Neuronal stem cell (in vitro differentiated cells): Measurements from ENCODE around the gene SLC35E4.

ENCODE experiments used
- DNase-seq: peaks from one replicate; pipeline ENCODE4 v3.0.0-alpha.2; 2013; ENCODE audit warnings: low spot score
- H2AFZ ChIP-seq: one replicate; pipeline ENCODE4 v1.6.1; 2013; ENCODE audit warnings: mild to moderate bottlenecking, low read length, inconsistent platforms
- H2AK5ac ChIP-seq: 2 replicates; pipeline ENCODE4 v1.6.1; 2013; ENCODE audit warnings: low read depth, mild to moderate bottlenecking, inconsistent platforms, low read length, moderate library complexity, mixed read lengths
- H2BK120ac ChIP-seq: 2 replicates; pipeline ENCODE4 v1.6.1; 2013; ENCODE audit warnings: low read depth, mild to moderate bottlenecking, inconsistent platforms, low read length, moderate library complexity, mixed read lengths
- H2BK12ac ChIP-seq: one replicate; pipeline ENCODE4 v1.6.1; 2013; ENCODE audit warnings: low read length, inconsistent platforms
- H2BK15ac ChIP-seq: 2 replicates; pipeline ENCODE4 v1.6.1; 2013; ENCODE audit warnings: mild to moderate bottlenecking, low read length, inconsistent platforms, mixed read lengths
- H2BK5ac ChIP-seq: one replicate; pipeline ENCODE4 v1.6.1; 2013; ENCODE audit warnings: inconsistent platforms, mild to moderate bottlenecking, low read length, moderate library complexity
- H3K14ac ChIP-seq: one replicate; pipeline ENCODE4 v1.6.1; 2013; ENCODE audit warnings: low read length, inconsistent platforms
- H3K18ac ChIP-seq: 2 replicates; pipeline ENCODE4 v1.6.1; 2013; ENCODE audit warnings: low read length, inconsistent platforms
- H3K23ac ChIP-seq: 2 replicates; pipeline ENCODE4 v1.6.1; 2013; ENCODE audit warnings: low read depth, mild to moderate bottlenecking, mixed read lengths, low read length, inconsistent platforms; ENCODE audit not compliant: poor library complexity
- H3K27ac ChIP-seq: replicated peaks from 3 replicates; pipeline ENCODE4 v1.5.1; 2013; ENCODE audit warnings: low read length, inconsistent platforms
- H3K27me3 ChIP-seq, 3 experiments: 2 replicates each; pipeline ENCODE4 v1.6.1; 2013; ENCODE audit warnings: low read length in 3 of 3, mild to moderate bottlenecking in 2 of 3, inconsistent platforms in 1 of 3, low read depth in 1 of 3, mixed read lengths in 1 of 3, moderate library complexity in 1 of 3; ENCODE audit not compliant: control insufficient read depth in 3 of 3, insufficient read depth in 3 of 3
- H3K36me3 ChIP-seq, 2 donors: replicated peaks in 1 of 2; 2 replicates each; pipeline ENCODE4 v1.6.1; 2013; ENCODE audit warnings: low read length in 2 of 2; ENCODE audit not compliant: control insufficient read depth in 2 of 2, insufficient read depth in 2 of 2
- H3K4ac ChIP-seq: 2 replicates; pipeline ENCODE4 v1.6.1; 2013; ENCODE audit warnings: inconsistent platforms, mild to moderate bottlenecking, low read length, moderate library complexity
- H3K4me1 ChIP-seq, 2 donors: 1 replicate in 1 of 2; 2 replicates in 1 of 2; pipeline ENCODE4 v1.6.1; 2013; ENCODE audit warnings: low read length in 2 of 2, low read depth in 1 of 2; ENCODE audit not compliant: control insufficient read depth in 2 of 2, insufficient read depth in 1 of 2
- H3K4me2 ChIP-seq: one replicate; pipeline ENCODE4 v1.6.1; 2013; ENCODE audit warnings: mild to moderate bottlenecking, low read length, inconsistent platforms; ENCODE audit not compliant: insufficient read depth, poor library complexity, severe bottlenecking
- H3K4me3 ChIP-seq, 2 donors: 2 replicates each; pipeline ENCODE4 v1.5.1; 2013; ENCODE audit warnings: low read length in 2 of 2, mild to moderate bottlenecking in 2 of 2, inconsistent platforms in 1 of 2, moderate library complexity in 1 of 2
- H3K79me1 ChIP-seq: one replicate; pipeline ENCODE4 v1.6.1; 2013; ENCODE audit warnings: low read depth, mild to moderate bottlenecking, inconsistent platforms, low read length, moderate library complexity
- H3K9ac ChIP-seq: one replicate; pipeline ENCODE4 v1.6.1; 2013; ENCODE audit warnings: mild to moderate bottlenecking, low read depth, low read length, inconsistent platforms; ENCODE audit not compliant: poor library complexity
- H3K9me3 ChIP-seq, 2 donors: replicated peaks in 1 of 2; 2 replicates each; pipeline versions ENCODE3 to v1.6.1; 2013; ENCODE audit warnings: low read length in 2 of 2, mild to moderate bottlenecking in 2 of 2, inconsistent platforms in 1 of 2, low read depth in 1 of 2, mixed read lengths in 1 of 2, moderate library complexity in 1 of 2; ENCODE audit not compliant: control insufficient read depth in 2 of 2, insufficient read depth in 1 of 2
- H4K8ac ChIP-seq: one replicate; pipeline ENCODE4 v1.6.1; 2013; ENCODE audit warnings: low read depth, mild to moderate bottlenecking, inconsistent platforms, low read length, moderate library complexity
- H4K91ac ChIP-seq: one replicate; pipeline ENCODE4 v1.6.1; 2013; ENCODE audit warnings: low read length, low read depth, mild to moderate bottlenecking, inconsistent platforms; ENCODE audit not compliant: poor library complexity
- WGBS, 2 donors: extraction: QIAGEN DNeasy Blood & Tissue Kit; methylation state at CpG; one replicate each; pipeline ENCODE4 v1.1.7; 2013; ENCODE audit warnings: missing lambda C conversion rate in 2 of 2, mixed read lengths in 1 of 2; ENCODE audit not compliant: insufficient read length in 2 of 2, insufficient replicate concordance in 1 of 2; ENCODE audit errors: extremely low coverage in 2 of 2; 5-methylcytosine and 5-hydroxymethylcytosine counted together

Gene SLC35E4

DNA sequence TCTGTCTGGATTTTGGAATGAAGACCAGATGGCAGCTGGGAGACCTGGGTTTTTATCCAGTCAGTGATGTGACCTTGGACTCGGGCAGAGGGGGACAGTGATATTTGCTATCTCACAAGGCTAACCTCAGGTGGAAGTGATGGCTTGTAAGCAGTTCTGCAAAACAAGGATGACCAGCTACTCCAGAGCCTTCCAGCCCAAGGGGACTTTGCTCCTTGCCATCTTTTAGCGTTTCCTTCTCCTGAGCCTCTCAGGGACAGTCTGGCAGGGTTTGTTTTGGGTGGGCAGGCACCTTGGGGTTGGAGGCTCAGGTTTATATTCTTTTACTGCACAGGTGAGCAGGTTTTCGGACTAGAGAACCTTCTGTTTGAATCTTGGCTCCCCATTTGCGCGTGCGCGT is 49.6 kb downstream of the SLC35E4 start:
- no peak overlapping the region for H3K4me3 ChIP-seq
- H4K91ac ChIP-seq, result no peak overlapping the region
- H3K14ac ChIP-seq, result no peak overlapping the region
- no peak overlapping the region for H2BK15ac ChIP-seq
- H3K79me1 ChIP-seq, result no peaks in the 10 kb centered on the region
- H2AK5ac ChIP-seq, result no peak overlapping the region
- H2BK12ac ChIP-seq, result no peak overlapping the region
- no peak overlapping the region for H3K4me2 ChIP-seq
- H3K18ac ChIP-seq, result no peak overlapping the region
- H3K9ac ChIP-seq, result no peak overlapping the region
- peaks cover 0 to 1% of the 10 kb centered on the region in 2 donors for H3K4me1 ChIP-seq
- no peak overlapping the region for H3K23ac ChIP-seq
- WGBS, 2 donors, result no CpG with 5 or more reads among the region's 7 CpGs
- H3K9me3 ChIP-seq, result no peaks in the 10 kb centered on the region
- no peak overlapping the region for H2BK5ac ChIP-seq
- H3K27ac ChIP-seq, result no peak overlapping the region
- no peaks in the 10 kb centered on the region for H3K36me3 ChIP-seq
- H2AFZ ChIP-seq, result no peak overlapping the region
- DNase-seq, result no peak
- peaks cover 0 to 17% (median 0%) of the 10 kb centered on the region in 3 experiments for H3K27me3 ChIP-seq
- H2BK120ac ChIP-seq, result no peak overlapping the region
- no peak overlapping the region for H4K8ac ChIP-seq
- H3K4ac ChIP-seq, result no peak overlapping the region

DNA sequence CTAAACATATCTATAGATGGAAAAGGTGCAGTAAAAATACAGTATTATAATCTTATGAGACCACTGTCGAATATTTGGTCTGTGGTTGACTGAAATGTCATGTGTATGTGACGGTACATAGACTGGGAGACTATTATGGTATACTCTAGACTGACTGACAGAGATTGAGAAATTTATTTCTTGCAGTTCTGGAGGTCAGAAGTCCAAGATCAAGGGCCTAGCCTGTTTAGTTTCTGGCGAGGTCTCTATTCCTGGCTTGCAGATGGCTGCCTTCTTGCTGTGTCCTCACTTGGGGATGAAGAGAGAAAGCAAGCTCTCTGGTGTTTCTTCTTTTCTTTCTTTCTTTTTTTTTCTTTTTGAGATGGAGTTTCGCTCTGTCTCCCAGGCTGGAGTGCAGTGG is 51.8 kb downstream of the SLC35E4 start:
- WGBS, 2 donors, result no CpG with 5 or more reads among the region's 4 CpGs
- Histone ChIP-seq H3K14ac (no peak overlapping the region), H2BK120ac (no peak overlapping the region), H4K8ac (no peak overlapping the region), H4K91ac (no peak overlapping the region), H3K4ac (no peak overlapping the region), H3K9me3 (no peaks in the 10 kb centered on the region), H2AFZ (no peak overlapping the region), H3K4me1 (no peaks in the 10 kb centered on the region), H2AK5ac (no peak overlapping the region), H3K79me1 (no peaks in the 10 kb centered on the region), H2BK15ac (no peak overlapping the region), H3K36me3 (no peaks in the 10 kb centered on the region), H3K4me3 (no peak overlapping the region), H3K27ac (no peak overlapping the region), H3K23ac (no peak overlapping the region), H2BK5ac (no peak overlapping the region), H2BK12ac (no peak overlapping the region), H3K9ac (no peak overlapping the region), H3K18ac (no peak overlapping the region), H3K27me3 (peaks cover 0 to 9% (median 0%) of the 10 kb centered on the region in 3 experiments), H3K4me2 (no peak overlapping the region)
- no peak for DNase-seq

DNA sequence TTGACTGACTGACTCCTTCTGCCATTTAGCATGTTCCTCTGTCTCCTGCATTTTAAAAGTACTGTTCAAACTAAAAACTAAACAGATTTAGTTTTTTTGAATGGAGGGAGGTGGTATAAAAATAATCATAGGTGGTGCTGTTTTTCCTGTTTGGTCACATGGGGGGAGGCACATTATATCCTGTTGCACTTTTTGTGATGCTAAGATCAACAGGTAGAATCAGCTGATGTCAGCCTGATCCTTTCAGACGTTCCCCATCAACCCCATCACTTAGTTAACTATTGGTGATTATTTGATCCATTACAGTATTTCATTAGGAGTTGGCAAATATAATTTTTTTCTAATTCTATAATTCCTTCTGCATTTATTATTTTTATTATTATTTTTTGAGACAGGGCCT is 54.0 kb downstream of the SLC35E4 start:
- Histone ChIP-seq H3K18ac (no peak overlapping the region), H3K27ac (no peak overlapping the region), H2AK5ac (no peak overlapping the region), H3K4me3 (no peak overlapping the region), H3K9ac (no peak overlapping the region), H4K8ac (no peak overlapping the region), H2BK15ac (no peak overlapping the region), H2BK120ac (no peak overlapping the region), H3K4me2 (no peak overlapping the region), H3K23ac (no peak overlapping the region), H3K79me1 (no peaks in the 10 kb centered on the region), H3K9me3 (no peaks in the 10 kb centered on the region), H2BK5ac (no peak overlapping the region), H2AFZ (no peak overlapping the region), H3K36me3 (no peaks in the 10 kb centered on the region), H4K91ac (no peak overlapping the region), H3K27me3 (peaks cover 0 to 17% (median 0%) of the 10 kb centered on the region in 3 experiments), H3K4me1 (peaks cover 0 to 2% of the 10 kb centered on the region in 2 donors), H3K14ac (no peak overlapping the region), H3K4ac (no peak overlapping the region), H2BK12ac (no peak overlapping the region)
- no CpG with 5 or more reads among the region's 1 CpG for WGBS, 2 donors
- no peak for DNase-seq

DNA sequence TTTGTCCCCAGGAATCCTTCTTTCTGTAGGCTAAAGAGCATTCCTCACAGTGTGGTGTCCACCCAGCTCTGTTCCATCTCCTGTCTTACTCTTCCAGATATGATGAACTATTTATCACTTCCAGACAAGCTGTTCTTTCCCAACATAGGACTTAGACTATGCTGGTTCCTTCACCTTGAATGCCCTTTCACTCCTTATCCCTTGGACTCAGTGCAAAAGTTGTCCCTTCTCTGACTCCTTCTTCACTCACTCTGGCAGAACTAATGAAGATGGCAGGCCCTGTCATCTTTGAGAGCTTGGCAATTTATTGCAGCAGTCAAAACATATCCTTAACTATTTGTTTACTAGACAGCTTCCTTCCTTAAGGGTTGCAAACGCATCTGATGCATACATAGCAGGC is 55.6 kb downstream of the SLC35E4 start:
- H4K8ac ChIP-seq, result no peak overlapping the region
- no peaks in the 10 kb centered on the region for H3K9me3 ChIP-seq
- no CpG with 5 or more reads among the region's 1 CpG for WGBS, 2 donors
- H2AK5ac ChIP-seq, result no peak overlapping the region
- H3K9ac ChIP-seq, result no peak overlapping the region
- H2AFZ ChIP-seq, result no peak overlapping the region
- no peak overlapping the region for H3K4me2 ChIP-seq
- H2BK5ac ChIP-seq, result no peak overlapping the region
- H2BK15ac ChIP-seq, result no peak overlapping the region
- no peak overlapping the region for H3K23ac ChIP-seq
- H3K36me3 ChIP-seq, result no peaks in the 10 kb centered on the region
- no peak overlapping the region for H2BK120ac ChIP-seq
- DNase-seq, result no peak
- no peak overlapping the region for H3K18ac ChIP-seq
- peaks cover 4 to 30% (median 14%) of the 10 kb centered on the region in 3 experiments for H3K27me3 ChIP-seq
- no peaks in the 10 kb centered on the region for H3K79me1 ChIP-seq
- peaks cover 2 to 3% of the 10 kb centered on the region in 2 donors for H3K4me1 ChIP-seq
- H4K91ac ChIP-seq, result no peak overlapping the region
- H2BK12ac ChIP-seq, result no peak overlapping the region
- no peak overlapping the region for H3K14ac ChIP-seq
- H3K27ac ChIP-seq, result no peak overlapping the region
- no peak overlapping the region for H3K4me3 ChIP-seq
- no peak overlapping the region for H3K4ac ChIP-seq
